ENCODE data around the gene MAN1C1.

- no peak for TF ChIP-seq CTCF (IDR thresholded peaks at IDR 0.05)
- no peak for TF ChIP-seq POLR2A (IDR thresholded peaks at IDR 0.05)
These were observed 113.4 kb downstream of the MAN1C1 start for GRCh38 chr1:25729790-25730644.
